SU-DHL-6 (cell line): Measurements from ENCODE around the gene MAP4K3.

ENCODE experiments used
- EZH2phosphoT487 ChIP-seq: fragments of 200-600 bp; sonication (generic), shearing (Covaris generic); conservative IDR thresholded peaks from 2 replicates; pipeline ENCODE4 v1.6.1; 2018; ENCODE audit warnings: mild to moderate bottlenecking, antibody characterized with exemption, low read length, moderate library complexity, mixed read lengths
- TF ChIP-seq, protein P1 (sequence below): fragments of 200-600 bp; sonication (generic); IDR thresholded peaks from one replicate; pipeline ENCODE4 v1.5.1; 2017; ENCODE audit warnings: antibody characterized with exemption, mild to moderate bottlenecking, low read length, moderate library complexity; ENCODE audit not compliant: insufficient read depth, poor library complexity, severe bottlenecking

GRCh38 chr2:39419282-39420223, 17.5 kb downstream of the MAP4K3 start:
- TF ChIP-seq, protein P1, sequence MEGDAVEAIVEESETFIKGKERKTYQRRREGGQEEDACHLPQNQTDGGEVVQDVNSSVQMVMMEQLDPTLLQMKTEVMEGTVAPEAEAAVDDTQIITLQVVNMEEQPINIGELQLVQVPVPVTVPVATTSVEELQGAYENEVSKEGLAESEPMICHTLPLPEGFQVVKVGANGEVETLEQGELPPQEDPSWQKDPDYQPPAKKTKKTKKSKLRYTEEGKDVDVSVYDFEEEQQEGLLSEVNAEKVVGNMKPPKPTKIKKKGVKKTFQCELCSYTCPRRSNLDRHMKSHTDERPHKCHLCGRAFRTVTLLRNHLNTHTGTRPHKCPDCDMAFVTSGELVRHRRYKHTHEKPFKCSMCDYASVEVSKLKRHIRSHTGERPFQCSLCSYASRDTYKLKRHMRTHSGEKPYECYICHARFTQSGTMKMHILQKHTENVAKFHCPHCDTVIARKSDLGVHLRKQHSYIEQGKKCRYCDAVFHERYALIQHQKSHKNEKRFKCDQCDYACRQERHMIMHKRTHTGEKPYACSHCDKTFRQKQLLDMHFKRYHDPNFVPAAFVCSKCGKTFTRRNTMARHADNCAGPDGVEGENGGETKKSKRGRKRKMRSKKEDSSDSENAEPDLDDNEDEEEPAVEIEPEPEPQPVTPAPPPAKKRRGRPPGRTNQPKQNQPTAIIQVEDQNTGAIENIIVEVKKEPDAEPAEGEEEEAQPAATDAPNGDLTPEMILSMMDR: no peak
- TF ChIP-seq EZH2phosphoT487: no peak
